DMS79 (cell line): ENCODE data around the gene NFATC3.

Source experiments
- DNase-seq: peaks from one replicate; lab custom pipeline; 2025; lab: John Stamatoyannopoulos, UW

The NFATC3 gene

DNA sequence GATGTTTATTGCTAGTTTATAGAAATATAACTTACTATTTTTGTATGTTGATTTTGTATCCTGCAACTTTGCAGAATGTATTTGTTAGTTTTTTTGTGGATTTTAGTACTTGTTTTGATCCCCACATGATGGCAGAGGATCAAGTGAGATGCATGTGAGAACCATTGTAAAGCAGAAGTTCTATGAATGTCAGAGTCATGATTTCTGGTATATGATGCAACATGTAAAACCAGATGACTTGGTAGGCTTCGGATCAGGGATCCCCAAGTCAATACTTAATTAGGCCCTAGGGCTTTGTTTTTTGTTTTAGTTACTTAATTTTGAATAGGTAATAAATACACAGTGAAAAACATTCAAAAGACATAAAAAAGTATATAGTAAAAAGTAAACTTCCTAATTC is 104.9 kb downstream of the NFATC3 start:
- DNase-seq, result no peak

DNA sequence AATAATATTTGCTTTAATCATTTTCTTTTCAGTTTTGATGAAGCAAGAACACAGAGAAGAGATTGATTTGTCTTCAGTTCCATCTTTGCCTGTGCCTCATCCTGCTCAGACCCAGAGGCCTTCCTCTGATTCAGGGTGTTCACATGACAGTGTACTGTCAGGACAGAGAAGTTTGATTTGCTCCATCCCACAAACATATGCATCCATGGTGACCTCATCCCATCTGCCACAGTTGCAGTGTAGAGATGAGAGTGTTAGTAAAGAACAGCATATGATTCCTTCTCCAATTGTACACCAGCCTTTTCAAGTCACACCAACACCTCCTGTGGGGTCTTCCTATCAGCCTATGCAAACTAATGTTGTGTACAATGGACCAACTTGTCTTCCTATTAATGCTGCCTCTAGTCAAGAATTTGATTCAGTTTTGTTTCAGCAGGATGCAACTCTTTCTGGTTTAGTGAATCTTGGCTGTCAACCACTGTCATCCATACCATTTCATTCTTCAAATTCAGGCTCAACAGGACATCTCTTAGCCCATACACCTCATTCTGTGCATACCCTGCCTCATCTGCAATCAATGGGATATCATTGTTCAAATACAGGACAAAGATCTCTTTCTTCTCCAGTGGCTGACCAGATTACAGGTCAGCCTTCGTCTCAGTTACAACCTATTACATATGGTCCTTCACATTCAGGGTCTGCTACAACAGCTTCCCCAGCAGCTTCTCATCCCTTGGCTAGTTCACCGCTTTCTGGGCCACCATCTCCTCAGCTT is 105.8 kb downstream of the NFATC3 start:
- no peak for DNase-seq

DNA sequence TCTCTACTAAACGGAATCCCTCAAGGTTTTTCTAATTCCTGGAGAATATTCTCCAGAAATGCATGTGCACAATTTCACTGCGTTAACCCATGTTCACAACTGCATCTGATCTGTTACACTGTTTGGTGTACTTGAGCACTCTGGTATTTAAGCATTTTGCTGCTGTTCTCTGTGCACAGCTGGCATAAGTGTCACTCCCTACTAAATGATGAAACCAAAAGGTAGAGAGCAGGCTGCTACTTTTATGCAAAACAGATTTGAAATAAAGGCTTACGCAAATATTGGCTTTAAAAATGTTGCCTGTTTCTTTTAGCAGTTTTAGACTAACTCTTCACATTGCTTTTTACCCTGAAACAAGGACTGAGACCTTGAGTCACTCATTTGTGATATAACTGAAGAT is 109.1 kb downstream of the NFATC3 start:
- no peak for DNase-seq

DNA sequence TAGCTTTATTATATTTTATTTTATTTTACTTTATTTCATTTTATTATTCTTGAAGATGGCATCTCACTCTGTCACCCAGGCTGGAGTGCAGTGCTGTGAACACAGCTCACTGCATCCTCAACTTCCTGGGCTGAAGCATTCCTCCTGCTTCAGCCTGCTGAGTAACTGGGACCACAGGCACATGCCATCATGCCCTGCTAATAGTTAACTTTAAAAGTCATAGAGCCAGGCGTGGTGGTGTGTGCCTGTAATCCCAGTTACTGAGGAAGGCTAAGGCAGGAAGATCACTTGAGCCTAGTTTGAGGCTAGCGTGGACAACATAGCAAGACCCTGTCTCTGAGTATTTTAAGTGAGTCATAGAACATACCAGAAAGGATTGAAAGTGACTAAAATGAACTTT is 112.1 kb downstream of the NFATC3 start:
- DNase-seq, result no peak

DNA sequence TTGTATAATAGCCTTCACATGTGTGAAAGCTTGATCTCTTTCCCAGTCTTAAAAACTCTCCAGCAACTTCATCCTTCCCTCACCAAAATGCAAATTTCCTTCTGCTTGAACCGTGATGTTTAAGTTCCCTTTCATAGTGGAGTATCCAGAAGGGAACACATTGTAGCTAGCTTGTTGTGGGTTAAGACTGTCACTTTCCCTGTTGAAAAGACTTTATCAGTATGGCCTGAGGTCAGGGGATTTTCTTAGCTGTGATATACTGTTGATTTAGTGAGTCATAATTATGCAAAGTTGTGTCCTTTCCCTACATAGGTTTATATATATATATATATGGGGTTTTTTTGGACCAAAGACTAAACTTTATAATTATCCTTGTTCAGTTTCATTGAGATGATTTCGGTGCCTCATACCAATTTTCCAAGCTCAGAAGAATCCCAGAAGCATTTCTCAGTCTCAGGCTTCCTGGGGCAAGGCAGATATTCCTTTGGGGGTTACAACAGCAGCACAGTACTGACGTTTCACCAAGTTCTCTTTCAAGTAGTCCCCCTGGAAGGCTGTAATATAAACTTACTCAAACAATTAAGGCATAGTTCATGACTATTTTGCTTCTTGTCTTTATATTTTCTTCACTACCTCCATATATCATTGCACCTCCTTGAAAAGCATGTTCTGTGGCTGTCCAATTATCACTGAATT is 115.1 kb downstream of the NFATC3 start:
- DNase-seq, result no peak

DNA sequence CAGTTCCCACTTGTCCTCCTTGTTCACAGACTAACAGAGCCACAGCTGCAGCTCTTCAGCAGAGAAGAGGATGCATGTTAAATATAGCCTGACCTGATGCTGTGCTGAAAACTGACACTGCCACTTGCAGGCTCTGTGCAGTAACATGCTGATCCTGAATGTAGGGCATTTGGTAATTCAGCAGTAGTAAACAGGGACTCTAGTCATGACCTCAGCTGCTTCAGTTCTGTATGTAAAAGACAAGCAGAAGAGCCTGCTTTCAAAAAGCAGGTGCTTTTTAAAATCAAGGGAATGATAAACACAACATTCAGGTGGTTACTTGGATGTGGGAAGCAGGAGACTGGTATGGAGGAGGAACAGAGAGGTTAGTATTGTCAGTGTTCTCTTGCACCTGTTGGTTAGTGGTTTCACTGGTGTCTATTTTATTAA is 116.9 kb downstream of the NFATC3 start:
- DNase-seq, result no peak

DNA sequence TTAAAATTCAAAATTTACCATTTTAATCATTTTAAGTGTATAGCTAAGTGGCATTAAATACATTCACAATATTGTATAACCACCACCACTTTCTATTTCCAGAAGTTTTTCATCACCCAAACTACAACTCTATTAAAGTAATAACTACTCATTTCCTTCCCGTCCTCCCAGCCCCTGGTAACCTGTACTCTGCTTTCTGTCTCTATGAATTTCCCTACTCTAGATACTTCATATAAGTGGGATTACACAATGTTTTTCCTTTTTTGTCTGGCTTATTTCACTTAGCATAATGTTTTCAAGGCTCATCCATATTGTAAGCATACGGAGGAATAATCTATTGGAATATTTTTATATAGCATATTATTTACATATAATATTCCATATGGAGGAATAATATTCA is 121.1 kb downstream of the NFATC3 start:
- no peak for DNase-seq

DNA sequence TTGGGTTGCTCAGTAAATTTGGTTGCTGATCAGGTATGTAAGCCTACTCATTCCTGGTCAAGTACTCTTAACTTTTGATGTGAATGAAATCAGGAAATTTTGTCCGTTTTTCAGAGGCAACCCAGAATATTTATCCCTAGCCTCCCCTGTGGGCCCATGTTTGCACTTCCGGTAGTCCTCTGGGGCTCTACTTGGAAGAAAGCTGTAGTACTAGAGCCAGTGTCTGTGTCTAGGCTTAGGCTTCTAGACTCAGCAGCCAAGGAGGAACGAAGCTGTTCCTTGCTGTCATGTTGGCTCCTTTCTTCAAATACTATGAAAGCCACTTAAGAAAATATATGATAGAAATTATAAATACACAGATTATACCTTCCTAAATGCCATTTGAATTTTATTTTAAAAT is 129.6 kb downstream of the NFATC3 start:
- DNase-seq, result no peak

DNA sequence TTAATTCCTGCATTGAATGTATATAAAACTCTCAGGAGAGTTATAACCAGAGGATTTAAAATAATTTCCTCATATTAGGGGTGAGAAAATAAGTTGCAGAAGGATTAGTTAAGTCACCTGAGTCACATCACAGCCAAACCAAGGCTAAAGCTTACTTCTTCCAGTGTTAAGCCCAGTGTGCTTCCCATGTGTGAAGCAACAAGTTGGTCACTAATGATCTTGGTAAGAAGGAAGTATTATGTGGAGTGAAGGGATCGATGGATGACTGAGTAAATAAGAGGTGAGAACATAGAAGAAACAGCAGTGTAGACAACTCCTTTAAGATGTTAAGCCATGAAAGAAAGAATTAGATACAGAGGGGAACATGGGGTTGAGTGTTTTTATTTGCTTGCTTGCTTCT is 130.1 kb downstream of the NFATC3 start:
- no peak for DNase-seq

DNA sequence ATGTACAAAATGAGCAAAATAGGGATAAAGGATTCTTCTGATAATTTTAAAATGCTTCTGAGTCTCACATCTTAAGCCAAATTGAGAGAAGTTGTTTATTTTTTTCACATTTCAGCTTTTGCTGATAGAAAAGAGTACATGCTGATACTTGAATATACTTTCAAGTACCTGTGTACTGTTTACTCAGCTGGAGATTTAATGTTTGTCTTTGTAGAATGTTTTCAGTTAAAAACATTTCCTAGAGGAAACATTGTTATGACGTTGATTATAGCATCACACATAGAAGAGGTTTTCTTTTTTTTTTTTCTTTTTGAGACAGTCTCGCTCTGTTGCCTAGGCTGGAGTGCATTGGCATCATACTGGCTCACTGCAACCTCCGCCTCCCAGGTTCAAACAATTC is 131.1 kb downstream of the NFATC3 start:
- no peak for DNase-seq

DNA sequence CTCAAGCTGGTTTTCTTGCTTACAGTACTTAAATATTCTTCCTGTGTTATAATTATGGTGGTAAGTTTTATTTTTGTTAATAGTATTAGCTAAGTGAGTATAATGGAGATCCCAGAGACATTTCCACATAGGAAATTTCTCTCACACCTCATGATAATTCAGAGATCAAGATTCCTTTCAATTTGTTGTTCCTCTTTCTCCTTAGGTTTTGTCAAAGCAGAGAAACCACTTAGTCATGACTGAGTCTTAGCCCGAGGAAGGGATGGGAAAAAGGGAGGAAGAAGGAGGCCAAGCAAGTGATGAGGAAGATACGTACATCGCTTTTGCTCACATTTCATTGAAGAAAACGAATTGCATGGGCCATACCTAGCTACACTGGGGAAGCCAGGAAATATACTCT is 132.3 kb downstream of the NFATC3 start:
- no peak for DNase-seq

DNA sequence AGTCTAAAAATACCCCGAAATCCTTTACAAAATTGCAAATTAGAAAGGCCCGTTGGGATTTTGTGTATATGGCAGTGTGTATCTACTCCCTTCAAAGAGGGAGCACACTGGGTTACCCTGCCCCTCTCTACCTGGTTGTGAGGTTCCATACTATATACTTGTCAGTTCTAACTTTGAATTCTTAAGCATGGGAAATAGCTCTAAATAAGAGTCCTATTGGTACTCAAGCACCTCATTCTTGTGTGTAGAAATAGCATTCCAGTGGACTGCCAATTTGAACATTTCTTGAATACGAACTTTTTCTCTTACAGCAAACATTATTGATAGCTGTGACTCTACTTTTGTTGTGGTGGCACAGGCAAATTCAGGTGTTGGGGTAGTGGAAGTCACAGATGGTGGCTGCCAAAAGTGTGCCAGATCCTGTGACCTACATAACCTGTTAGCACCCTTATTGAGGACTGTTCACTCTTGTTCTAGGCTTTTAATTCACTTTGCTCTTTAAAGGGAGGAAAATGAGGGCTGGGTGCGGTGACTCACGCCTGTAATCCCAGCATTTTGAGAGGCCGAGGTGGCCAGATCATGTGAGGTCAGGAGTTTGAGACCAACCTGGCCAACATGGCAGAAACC is 134.7 kb downstream of the NFATC3 start:
- DNase-seq, result no peak

DNA sequence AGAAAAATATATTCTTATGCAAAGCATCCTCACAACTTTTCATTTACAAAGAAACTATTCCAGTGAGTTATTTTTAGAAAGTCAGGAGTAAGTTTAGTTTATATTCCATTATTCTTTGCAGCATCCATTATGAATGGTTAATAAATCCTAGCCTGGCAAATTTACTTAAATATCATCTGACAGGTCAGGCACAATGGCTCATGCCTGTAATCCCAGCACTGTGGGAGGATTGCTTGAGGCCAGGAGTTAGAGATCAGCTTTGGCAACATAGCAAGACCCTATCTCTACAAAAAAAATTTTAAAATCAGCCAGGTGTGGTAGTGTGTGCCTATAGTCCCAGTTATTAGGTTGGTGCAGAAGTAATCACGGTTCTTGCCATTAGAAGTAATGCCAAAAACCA is 137.9 kb downstream of the NFATC3 start:
- no peak for DNase-seq

DNA sequence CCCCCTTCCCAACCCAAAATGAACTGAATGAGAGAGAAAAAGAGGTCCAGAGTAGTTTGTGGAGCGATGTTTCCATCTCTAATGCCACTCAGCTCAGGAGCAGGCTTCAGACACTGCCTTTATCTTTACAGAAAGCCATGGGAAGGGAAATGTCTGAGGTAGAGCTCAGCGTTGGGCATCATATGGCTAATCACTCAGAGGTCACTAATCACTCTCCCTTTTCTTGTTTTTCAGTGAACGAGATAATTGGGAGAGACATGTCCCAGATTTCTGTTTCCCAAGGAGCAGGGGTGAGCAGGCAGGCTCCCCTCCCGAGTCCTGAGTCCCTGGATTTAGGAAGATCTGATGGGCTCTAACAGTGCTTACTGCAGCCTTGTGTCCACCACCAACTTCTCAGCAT is 140.9 kb downstream of the NFATC3 start:
- no peak for DNase-seq

DNA sequence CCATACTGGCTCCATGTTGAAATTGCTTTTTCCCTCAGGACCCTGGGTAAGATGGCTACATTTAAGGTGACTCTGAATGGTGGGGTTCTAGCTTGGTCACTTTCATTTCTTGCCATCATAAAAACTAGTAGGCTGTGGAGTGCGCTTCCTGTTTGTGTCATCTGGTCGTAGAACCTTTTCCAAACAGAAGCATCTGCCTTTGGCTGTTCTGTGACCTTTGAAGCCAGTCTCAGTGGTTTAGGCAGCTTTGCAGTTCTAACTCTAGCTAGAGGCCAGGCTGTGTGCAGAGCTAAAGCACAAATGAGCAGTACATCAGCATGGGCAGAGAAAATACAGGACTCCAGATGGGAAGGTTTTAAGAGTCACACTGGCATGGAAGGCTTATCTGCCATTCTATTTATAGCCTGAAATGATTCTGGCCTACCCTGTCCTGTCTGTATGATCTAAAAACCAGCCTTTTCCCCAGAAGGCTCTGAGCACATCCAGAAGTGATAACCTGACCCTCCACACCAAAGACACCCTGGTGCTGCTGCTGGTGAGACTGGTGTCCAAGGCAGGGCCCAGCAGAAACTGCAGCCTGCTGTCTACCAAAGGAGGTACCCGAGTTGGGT is 142.1 kb downstream of the NFATC3 start:
- no peak for DNase-seq

DNA sequence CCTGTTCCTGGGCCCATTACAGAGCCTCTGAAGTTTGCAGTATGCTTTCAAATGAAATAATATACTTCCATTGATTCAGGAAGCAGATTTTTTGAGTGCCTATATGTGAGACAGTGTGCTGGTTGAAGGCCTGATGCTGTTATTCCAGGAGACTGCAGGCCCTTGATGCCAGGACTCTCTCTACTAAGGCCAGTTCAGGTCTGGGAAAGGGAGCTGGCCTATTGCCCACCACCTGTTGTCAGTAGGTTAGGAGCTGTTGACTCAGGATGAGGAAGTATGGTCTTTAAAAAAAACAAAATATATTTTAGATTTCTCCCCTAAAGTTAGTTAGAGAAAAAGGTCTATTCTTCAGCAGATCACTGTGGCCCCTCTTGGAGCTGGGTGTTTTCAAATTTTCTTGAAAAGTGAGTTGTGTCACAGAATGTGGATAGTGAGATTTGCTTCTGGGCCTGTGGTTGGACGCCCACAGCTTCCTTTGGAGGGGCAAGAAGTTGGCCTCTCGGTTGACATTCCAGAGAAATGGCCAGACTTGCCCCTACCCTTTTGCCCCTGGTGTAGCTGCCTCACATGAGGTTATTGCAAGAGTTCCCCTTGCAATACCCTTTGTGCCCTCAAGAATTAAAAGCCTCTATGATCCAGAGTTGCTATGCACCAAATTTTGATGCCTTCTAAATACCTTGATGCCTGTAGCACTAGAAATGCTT is 142.8 kb downstream of the NFATC3 start:
- no peak for DNase-seq

DNA sequence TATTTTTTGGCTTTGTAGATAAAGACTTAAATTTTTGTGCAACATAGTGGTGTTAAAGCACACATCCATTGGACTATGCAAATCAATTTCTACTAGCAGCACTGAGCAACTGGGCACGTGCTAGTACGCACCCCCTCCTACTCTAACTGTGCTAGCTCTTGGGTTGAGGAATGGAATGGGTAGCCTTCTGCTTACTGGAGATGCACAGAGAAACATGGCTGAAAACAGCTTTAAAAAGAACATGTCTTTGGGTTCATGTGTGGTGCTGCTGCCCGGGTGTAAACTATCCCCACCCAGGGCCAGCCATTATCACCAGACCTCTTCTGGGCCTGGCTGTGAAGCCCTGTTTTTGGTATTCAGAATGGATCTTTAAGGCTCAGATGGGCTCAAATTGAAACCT is 143.5 kb downstream of the NFATC3 start:
- no peak for DNase-seq

DNA sequence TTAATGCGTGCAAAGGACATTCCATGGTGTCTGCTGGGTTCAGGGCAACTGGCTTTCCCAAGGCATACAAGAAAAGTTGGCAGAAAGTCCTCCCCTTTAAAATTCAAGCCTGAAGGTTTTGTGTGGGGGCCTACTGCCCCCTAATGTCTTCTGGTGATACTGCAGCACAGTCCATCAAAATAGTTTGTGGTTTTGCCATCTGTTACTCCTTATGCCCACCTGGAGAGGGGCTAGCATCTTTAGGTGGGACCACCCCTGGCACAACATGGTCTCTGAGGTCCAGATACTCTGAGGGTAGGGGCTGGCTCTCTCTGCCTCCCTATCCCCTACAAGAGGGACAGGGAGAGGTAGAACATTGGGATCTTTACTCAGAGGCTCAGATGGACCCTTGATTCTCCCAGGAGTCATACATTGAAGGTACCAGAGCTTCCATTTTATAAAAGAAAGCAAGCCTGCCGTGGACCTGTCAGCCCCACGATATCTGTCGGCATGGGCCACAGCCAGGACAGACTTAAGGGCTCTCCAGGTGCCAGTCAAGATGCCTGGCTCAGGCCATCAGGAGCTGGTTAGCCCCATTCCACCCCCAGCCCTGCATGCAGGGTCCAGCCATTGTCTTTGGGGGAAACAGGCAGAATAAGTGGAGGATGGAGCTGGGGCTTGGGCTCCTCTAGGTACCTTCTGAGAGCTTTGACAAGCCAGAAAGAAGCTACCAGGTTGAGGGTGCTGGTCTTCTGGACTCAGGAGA is 144.4 kb downstream of the NFATC3 start:
- no peak for DNase-seq

DNA sequence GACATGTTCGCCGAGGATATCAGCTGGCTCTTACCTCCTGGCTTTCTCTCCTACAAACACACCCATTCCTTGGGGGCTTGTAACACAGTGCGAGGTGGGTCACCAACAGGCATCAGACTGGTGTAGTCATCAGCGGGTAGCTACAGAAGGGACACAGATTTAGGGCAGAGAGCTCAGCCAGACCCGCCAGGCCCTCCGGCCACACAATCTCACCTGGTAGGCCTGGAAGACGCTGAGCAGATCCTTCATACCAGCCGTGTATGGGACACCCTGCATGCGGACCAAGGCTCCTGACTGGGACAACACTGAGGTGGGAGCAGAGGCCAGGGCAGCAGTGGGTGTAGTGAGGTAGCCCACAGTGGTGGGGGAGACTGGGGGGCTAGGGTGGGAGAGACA is 145.0 kb downstream of the NFATC3 start:
- DNase-seq, result no peak

DNA sequence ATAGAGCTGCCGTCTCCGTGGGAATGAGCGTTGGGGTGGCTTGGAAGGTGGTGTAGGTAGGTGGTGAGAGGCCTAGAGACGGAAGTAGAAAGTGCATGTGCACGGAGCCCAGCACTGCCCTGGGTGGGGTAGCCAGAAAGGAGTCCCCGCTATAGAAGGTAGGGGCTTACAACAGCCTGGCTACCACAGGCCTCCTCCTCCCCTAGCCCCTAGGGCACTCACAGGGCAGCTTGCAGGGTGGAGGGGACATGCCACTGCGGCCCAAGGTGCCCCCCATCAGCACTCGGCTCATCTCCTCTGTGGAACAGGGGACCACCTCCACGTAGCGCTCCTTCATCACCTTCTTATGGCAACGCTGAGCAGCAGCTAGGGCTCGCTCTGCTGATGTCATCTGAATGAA is 145.8 kb downstream of the NFATC3 start:
- DNase-seq, result no peak

DNA sequence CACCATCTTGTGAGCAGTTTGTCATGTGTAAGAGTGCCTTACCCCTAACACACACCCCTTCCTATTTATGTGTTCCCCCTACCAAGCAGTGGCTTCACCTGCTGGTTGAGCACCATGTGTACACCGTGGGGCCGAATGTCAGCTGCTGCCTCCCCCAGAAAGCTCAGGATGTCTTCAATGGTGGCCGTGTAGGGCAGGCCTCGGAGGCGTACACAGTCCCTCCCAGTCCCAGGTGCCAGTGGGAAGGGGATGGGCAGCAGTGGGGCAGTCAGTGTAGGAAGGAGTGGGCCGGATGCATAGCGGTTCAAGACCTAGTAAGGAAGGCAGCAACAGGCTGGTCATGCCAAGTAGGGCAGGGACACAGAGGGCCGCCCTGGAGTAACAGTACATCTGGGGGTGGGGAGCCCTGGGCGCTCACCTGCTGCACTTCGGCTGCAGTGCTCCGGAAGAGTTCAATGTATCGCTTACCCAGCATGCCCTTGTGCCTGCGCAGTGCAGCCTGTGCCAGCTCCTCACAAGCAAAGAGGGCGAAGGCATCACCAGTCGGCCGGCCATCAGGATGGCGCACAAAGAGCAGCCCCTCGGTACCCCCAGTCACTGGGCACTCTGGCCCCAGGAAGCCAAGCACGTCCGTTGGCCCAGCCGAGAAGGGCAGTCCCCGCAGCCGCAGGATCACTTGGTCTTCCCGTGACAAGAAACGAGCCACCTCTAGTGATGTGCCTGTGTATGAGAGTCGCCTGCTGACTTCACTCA is 146.4 kb downstream of the NFATC3 start:
- DNase-seq, result no peak
